ENCODE results near the gene USP9Y. TPM values are rescaled to one million over a fixed set of nuclear protein-coding genes. Genes with fewer than 3 reads are reported as not detected.
A peak's percentile ranks its signal among the peaks of the same experiment; 100 is the strongest.

Gene USP9Y
- total and polyA plus RNA-seq, 2 donors (not counting 3 experiments of a cell fraction or from before 2014, with no cell fraction given): 13.6 to 17.4 TPM

GRCh38 chrY:12896973-12897372, 195.9 kb downstream of the USP9Y start:
- no peak overlapping the region for H3K27ac ChIP-seq (ENCODE audit: insufficient read depth, low read depth, low read length)
- dilution Hi-C loops (cut with MboI; ENCODE audit: extremely low pct_ligation_motif_present, low sequenced_read_pairs): no loop called here
- intact Hi-C loops (cut with micrococcal nuclease): no loop called here

More at GRCh38 chrY:12896973-12897372, 195.9 kb downstream of the USP9Y start:
- CTCF ChIA-PET: no interaction called here
- no peak overlapping the region for H3K9ac ChIP-seq (replicated peaks; ENCODE audit: extremely low read depth, insufficient read depth, low read length)
- H3K4me3 ChIP-seq (replicated peaks in 1 of 3; ENCODE audit: insufficient read depth in 1 of 3, low read depth in 1 of 3, low read length in 3 of 3): no peak overlapping the region
- DNase-seq (ENCODE audit: low read depth, low spot score) (peak; percentile 9), FAIRE-seq (no peak)
- no peaks in the 10 kb centered on the region for H4K20me1 ChIP-seq (replicated peaks; ENCODE audit: control insufficient read depth, extremely low read depth, insufficient read depth, low read length)
- H3K9me3 ChIP-seq (replicated peaks; ENCODE audit: control insufficient read depth, insufficient read depth, low read length): no peaks in the 10 kb centered on the region
- no peak overlapping the region for H2AFZ ChIP-seq (ENCODE audit: low read depth, low read length)
- no peaks in the 10 kb centered on the region for H3K79me2 ChIP-seq (ENCODE audit: control insufficient read depth, insufficient read depth, low read length)
- no peak overlapping the region for H3K4me2 ChIP-seq (ENCODE audit: insufficient read depth, low read length)
- POLR2A ChIA-PET: no interaction called here
- peaks cover 8% of the 10 kb centered on the region for H3K4me1 ChIP-seq (ENCODE audit: control insufficient read depth, extremely low read depth, insufficient read depth, low read length)
- no peak for TF ChIP-seq POLR2AphosphoS5 (IDR thresholded peaks at IDR 0.05; ENCODE audit: insufficient read depth, low read depth, low read length)
- TF ChIP-seq MAX (IDR thresholded peaks at IDR 0.05; ENCODE audit: insufficient read depth, insufficient read length): no peak
- TF ChIP-seq MYC (IDR thresholded peaks at IDR 0.05; ENCODE audit: low read depth, low read length): no peak
- TF ChIP-seq FOS (IDR thresholded peaks at IDR 0.05; ENCODE audit: borderline replicate concordance, insufficient read depth, low read length): no peak
- no peak for TF ChIP-seq JUN (IDR thresholded peaks at IDR 0.05; ENCODE audit: borderline replicate concordance, insufficient read depth, insufficient read length, low read depth)
- no peak for TF ChIP-seq POLR2A (IDR thresholded peaks at IDR 0.05; ENCODE audit: low read depth, low read length)
- TF ChIP-seq CTCF (IDR thresholded peaks at IDR 0.05; ENCODE audit: extremely low read depth in 1 of 2, insufficient read depth in 1 of 2, low read depth in 1 of 2, low read length in 2 of 2): no peak
- TF ChIP-seq EZH2 (IDR thresholded peaks at IDR 0.05; ENCODE audit: borderline replicate concordance, low read depth, low read length, severe bottlenecking): no peak
- TF ChIP-seq GATA2 (IDR thresholded peaks at IDR 0.05; ENCODE audit: insufficient read depth, insufficient read length, low read depth, low read length): no peak
- no peaks in the 10 kb centered on the region for H3K9me1 ChIP-seq (replicated peaks; ENCODE audit: control insufficient read depth, extremely low read depth, insufficient read depth, low read length)
- BruUV-seq (replicated peaks): no TSS peak
- no peaks in the 10 kb centered on the region for H3K27me3 ChIP-seq (ENCODE audit: control insufficient read depth in 2 of 2, insufficient read depth in 2 of 2, low read length in 2 of 2)
- H3K36me3 ChIP-seq (ENCODE audit: control insufficient read depth in 2 of 2, extremely low read depth in 1 of 2, insufficient read depth in 2 of 2, low read length in 2 of 2): no peaks in the 10 kb centered on the region
